Daoy (cell line): ENCODE data around the gene H2AZ2. TPM values are rescaled to one million over a fixed set of nuclear protein-coding genes. Genes with fewer than 3 reads are reported as not detected.
"Not testable (repeated sequence)": the region's sequence is repeated elsewhere in the genome, so short reads cannot be mapped to it uniquely, and the experiment has no call there.

Source experiments
- DNase-seq: peaks from one replicate; pipeline ENCODE4 v3.0.0-alpha.2; 2015; ENCODE audit warnings: low read depth
- total RNA-seq: library from RNA; depleted of rRNA; stranded (reverse); fragments of >200 nt; shearing (Covaris generic); gene quantifications from 2 replicates; pipeline ENCODE4 v1.2.3, GENCODE V29; 2014

The H2AZ2 gene
- total RNA-seq, 1 experiment from 2014 or later: 679 TPM

DNA sequence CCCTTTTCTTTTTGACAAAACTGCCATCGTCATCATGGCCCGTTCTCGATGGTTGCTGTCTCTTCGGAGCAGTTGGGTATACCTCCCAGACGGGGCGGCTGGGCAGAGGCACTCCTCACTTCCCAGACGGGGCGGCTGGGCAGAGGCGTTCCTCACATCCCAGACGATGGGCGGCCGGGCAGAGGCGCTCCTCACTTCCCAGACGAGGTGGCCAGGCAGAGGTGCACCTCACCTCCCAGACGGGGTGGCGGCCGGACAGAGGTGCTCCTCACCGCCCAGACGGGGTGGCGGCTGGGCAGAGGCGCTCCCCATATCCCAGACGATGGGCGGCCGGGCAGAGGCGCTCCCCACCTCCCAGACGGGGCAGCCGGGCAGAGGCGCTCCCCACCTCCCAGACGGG is 22.9 kb upstream of the H2AZ2 start:
- not testable (repeated sequence) for DNase-seq

DNA sequence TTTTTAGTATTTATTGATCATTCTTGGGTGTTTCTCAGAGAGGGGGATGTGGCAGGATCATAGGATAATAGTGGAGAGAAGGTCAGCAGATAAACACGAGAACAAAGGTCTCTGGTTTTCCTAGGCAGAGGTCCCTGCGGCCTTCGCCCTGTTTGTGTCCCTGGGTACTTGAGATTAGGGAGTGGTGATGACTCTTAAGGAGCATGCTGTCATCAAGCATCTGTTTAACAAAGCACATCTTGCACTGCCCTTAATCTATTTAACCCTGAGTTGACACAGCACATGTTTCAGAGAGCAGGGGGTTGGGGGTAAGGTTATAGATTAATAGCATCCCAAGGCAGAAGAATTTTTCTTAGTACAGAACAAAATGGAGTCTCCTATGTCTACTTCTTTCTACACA is 22.4 kb upstream of the H2AZ2 start:
- not testable (repeated sequence) for DNase-seq

DNA sequence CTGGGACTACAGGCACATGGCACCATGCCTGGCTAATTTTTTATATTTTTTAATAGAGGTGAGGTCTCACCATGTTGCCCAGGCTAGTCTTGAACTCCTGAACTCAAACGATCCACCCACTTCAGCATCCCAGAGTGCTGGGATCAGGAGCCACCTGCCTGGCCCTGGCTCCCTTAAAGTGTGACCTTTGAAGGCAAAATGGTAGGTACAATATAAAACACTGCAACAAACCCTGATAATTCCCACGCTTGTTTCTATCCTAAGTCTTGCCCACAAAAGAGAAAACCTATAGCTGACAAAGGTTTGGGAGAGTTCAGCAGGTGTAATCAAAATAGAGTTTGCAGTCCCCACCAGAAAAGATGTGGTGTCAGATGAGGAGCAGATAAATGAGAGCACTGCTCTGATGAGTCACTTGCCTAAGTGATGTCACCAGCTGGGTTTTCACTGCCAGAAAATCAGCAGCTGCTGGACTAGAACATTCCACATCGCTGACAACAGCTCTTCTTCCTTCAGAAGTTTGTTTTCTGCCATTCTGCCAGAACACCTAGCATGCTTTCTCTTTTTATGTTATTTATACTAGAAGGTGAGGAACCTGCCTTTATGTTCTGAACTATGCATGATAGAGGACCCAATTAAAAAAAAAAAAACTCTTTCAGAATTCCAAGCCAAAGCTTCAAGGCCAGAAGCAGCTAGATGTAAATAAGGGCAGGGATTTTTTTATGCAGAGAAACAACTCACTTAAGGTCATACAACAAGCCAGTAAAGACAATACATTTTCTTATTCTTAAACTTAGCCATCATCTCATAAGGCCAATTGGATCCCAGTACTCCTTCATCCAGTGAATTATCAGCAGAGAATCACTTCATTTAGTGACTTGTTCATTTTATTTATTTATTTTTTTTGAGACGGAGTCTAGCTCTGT is 19.4 kb upstream of the H2AZ2 start:
- DNase-seq: peak; percentile 94

DNA sequence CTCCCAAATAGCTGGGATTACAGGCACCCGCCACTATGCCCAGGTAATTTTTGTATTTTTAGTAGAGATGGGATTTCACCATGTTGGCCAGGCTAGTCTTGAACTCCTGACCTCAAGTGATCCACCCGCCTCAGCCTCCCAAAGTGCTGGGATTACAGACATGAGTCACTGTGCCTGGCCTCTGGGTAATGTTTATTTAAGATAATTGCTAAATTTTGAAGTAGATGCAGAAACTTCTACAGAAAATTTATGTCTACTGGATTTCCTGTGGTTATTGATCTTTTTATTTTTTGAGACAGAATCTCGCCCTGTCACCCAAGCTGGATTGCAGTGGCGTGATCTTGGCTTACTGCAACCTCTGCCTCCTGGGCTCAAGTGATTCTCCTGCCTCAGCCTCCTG is 14.1 kb upstream of the H2AZ2 start:
- peak; percentile 45 for DNase-seq

DNA sequence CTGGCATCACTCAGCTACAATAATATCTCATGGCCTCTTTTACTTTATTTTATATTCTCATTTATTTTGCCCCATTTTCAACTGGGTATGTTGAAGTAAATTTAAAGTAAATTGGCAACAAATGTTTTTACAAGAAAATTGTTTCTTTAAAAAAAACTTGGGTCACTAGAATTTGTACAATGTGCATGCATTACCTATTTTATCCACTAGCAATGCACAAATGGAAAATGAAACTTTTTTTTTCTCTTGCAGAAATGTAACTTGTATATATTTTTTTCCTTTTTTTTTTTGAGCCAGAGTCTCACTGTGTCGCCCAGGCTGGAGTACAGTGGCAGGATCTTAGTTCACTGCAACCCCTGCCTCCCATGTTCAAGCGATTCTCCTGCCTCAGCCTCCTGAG is 10.3 kb upstream of the H2AZ2 start:
- no peak for DNase-seq

DNA sequence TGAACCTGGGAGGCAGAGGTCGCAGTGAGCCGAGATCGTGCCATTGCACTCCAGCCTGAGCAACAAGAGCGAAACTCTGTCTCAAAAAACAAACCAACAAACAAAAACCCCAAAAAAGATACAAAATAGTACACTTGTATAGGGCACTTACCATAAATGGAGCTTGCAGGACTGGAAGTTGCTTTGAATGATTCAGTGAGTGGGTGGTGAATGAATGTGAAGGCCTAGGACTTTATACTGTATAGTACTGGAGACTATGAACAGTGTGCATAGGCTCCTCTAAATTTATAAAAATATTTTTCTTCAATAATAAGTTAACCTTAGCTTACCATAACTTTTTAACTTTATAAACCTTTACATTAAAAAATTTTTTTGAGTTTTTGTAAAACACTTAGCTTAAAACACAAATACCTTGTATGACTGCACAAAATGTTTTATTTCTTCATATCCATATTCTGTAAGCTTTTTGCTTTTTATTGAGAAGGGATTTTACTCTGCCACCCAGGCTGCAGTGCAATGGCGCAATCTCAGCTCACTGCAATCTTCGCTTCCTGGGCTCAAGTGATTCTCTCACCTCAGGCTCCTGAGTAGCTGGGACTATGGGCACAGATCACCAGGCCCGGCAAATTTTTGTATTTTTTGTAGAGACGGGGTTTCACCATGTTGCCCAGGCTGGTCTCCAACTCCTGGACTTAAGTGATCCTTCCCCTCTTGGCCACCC is 6.9 kb upstream of the H2AZ2 start:
- DNase-seq: no peak

DNA sequence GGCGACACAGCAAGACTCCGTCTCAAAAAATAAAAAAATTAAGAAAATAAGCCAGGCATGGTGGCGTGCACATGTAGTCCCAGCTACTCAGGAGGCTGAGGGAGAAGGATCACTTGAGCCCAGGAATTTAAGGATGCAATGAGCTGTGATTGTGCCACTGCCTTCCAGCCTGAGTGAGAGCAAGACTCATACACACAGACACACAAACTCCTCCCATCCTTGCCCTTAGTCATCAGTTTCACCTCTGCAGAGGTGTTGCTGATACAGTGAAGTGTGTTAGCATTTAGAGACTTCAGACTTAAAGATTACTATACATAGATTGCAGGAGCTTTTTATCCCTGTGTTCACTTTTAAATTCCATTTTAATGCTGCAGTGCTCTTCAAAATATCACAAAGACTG is 5.5 kb upstream of the H2AZ2 start:
- DNase-seq: peak; percentile 36

DNA sequence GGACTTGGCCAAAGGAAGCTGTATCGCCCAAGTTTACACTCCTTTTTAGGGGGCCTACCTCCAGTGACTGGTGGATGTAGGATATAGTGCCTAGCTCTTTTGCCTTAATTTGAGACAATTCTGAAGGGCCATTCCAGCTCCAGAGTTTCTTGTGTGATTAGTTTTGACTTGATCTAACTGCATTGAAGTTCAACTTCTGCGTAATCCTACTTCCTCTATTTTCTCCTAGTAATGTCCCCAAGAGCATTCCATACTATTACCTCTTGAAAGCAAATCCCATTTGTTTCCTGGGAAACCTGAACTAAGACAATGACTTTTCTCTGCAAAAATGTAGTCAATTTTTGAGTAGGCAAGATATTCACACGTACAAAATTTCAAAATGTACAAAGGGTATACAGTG is 4.7 kb upstream of the H2AZ2 start:
- DNase-seq: no peak

DNA sequence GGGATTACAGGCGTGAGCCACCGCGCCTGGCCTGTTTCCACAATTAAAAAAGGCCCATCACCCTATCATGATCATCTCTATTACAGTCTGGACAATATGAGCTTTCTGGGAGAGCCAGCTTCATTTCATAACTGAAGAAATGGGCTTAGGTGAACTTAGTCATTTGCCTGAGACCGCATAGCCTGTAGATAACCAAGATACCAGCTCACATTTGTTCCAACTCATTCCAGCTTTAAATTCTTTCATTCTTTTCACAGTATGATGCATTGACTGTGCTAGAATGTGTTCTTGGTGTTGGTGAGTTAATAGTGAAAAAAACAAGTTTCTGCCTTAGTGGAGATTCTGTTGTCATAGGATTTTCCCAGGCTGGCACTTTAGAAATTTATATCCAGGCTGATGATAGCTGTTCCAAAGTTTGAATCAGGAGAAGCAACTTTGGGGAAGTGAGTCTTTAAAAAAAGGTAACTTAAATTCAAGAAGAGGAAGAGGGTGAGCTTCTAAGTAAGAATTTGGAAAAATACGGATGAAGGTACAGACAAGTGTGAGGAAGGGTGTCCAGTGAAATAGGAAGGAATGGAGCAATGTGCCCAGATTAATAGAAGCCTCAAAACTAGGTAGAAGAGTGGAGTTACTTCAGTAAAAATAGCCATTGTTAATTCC is 2.1 kb upstream of the H2AZ2 start:
- peak; percentile 49 for DNase-seq

DNA sequence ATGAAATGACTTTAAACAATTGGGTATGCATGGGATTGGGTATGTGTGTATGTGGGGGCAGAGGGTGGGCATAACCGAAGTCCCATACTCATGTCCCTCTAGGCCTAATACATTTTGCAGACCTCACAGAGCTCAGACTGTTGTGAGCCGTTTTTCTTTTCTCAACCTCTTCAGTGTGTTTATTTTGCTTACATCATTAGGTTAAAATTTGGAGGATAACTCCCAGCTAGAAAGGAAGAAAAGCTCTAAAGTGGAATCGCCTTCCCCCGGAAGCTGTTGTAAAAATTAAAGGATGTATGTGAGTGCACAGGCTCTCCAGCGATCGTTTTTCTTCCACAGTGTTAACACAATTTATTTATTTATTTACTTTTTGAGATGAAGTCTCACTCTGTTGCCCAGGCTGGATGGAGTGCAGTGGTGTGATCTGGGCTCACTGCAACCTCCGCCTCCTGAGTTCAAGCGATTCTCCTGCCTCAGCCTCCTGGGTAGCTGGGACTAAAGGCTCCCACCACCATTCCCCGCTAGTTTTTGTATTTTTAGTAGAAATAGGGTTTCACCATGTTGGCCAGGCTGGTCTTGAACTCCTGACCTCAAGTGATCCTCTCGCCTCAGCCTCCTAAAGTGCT is 1.5 kb upstream of the H2AZ2 start:
- DNase-seq: no peak

DNA sequence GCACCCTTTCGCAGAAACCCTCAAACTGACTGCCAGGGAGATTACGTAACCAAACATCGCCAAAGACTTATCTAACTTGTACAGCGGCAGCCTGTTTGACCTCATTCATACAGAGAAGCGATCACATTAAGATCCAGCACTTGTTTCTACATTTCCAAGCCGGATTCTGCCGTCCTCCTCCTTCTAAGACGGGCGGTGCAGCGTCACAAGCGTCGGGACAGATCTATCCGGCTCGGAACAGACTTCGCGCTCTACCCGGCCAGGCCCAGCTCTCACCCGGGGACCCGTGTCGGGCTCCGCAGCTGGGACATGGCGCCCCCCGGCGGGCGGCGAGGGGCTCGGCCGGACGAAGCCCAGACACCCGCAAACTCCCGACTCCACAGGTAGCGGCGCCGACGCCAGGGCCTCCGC is 373 bp downstream of the H2AZ2 start:
- peak; percentile 95 for DNase-seq

DNA sequence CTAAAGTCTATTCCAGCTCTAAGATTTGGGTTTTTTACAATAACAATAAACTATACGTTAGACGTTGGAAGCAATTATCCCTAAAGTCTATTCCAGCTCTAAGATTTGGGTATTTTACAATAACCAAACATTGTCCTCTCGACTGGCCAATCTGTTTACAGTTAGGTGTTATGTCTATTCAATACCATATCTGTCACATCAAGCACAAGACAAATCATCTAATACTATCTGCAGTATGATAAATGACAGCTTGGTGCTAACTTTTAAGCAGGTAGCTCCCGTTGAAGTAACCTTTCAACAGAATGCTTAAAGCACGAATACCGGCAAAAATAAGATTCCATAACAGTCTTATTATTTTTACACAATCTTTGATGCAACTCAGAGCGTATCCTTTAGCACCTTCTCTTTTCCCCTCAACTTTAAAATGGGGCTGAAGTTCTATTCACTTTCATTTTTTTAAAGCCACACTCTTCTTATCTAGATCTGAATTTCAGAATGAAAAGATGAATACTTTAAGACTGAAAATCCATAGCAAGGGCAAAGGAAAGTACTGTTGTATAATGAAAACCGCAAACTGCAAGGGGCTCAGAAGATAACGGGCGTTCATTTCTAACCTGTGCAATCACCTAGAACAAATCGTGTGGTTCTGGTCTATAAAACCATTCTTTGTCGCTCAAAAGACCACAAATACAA is 925 bp downstream of the H2AZ2 start:
- DNase-seq: no peak

DNA sequence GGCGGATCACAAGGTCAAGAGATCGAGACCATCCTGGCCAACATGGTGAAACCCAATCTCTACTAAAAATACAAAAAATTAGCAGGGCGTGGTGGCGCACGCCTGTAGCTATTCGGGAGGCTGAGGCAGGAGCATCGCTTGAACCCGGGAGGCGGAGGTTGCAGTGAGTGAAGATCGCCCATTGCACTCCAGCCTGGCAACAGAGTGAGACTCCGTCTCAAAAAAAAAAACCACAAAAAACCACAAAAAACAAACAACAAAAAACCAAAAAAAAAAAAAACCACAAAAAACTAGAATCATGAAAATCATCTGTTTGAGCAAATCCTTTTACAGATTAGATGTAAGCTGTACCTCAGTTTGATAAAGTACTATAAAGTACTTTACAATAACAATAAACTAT is 1.5 kb downstream of the H2AZ2 start:
- DNase-seq: not testable (repeated sequence)

DNA sequence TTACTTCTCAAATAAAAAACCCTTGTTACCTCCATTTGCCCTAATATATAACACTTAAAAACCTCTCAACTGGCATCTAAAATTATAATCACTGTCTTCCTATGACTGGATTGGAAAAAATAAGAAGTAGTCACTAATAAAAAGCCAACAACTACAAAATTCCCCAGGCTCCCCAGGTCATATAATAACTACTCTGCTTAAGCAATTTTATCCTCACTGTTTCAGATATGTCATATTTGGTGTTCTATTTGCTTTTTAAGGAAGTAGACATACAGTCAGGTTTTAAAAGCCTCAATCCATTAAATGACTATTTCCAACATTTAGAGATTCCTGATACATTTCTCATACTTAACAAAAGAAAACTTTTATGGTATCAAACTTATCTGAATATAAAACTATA is 2.4 kb downstream of the H2AZ2 start:
- no peak for DNase-seq

DNA sequence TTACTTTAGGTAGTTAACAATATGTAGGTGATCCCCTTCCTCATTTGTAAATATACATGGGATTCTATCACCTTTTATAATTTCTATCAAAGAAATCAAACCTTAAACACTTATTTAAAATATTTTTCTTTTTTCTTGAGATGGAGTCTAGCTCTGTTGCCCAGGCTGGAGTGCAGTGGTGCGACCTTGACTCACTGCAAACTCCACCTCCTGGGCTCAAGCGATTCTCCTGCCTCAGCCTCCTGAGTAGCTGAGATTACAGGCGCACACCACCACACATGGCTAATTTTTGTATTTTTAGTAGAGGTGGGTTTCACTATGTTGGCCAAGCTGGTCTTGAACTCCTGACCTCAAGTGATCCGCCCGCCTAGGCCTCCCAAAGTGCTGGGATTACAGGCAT is 4.4 kb downstream of the H2AZ2 start:
- not testable (repeated sequence) for DNase-seq

DNA sequence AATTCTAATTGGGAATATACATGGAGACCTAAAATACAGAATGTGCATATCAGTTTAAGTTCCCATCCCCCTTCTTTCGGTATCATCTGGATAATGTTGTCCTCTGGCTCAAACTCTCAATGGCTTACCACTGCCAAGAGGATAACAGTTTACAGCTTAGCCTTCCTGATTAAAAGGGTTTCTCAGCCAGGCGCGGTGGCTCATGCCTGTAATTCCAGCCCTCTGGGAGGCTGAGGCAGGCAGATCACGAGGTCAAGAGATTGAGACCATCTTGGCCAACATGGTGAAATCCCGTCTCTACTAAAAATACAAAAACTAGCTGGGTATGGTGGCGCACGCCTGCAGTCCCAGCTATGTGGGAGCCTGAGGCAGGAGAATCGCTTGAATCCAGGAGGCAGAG is 5.2 kb downstream of the H2AZ2 start:
- DNase-seq: not testable (repeated sequence)

DNA sequence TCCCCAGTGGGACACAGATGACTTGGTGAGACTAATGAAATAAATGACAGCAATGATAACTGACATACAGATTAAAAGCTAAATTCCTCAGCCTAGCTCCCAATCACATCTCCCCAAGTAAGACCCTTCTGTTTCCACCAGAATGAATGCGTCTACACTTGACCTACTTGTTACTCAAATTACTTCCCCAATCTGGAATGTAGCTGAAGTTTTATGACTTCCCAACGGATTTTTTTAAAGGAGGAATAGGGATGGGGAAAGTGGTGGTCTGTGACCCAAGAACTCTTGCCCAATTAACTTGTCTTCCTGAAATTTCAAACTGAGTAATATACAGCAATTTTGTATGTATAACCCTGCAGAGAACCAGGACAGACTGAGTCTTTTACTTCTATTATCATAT is 9.1 kb downstream of the H2AZ2 start:
- DNase-seq: no peak

DNA sequence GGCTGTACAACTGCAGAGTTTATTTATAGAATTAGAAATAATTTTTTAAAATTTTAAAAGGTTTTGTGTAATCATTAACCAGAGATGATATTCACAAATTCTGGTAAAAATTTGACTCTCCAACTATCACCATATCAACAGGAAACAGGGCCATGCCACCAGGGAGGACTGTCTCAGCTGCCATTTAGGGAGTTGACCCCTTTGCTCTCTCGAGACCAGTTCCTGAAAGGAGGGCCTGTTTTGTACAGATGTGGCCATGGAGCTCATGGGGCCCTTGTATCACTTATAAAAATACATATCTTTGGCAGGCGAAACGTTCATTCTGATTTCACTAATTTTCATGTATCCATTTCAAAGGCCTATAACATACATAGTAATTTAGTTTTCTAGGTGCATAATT is 20.3 kb downstream of the H2AZ2 start:
- DNase-seq: no peak

DNA sequence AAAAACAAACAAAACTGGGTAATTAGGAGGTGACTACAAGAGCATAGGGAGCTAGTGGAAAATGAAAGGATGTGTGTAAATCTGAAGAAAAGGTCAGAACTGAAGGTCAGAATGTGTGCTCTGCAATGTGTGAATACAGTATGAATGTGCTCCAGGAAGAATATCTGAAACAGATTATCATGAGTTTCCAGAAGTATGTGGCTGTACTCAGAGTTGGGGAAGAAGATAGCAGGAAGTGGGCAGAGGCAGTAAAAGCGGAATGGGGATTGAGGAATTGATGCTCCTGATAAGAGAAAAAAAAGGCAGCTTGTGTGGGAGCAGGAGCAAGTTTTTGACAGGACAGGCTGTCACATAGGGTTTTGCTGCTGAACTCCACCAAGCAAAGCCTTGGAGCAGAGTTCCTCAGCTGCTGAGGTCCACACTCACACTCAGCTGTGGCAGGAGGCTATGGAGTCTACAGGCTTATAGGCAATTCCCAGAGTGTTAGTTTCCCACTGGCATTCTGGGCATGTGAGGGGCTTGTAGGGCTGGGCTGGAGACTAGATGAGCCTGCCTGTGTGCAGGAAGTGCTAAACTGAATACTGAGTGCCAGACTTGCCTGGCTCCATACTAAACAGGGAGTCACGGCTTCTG is 22.9 kb downstream of the H2AZ2 start:
- DNase-seq: no peak

DNA sequence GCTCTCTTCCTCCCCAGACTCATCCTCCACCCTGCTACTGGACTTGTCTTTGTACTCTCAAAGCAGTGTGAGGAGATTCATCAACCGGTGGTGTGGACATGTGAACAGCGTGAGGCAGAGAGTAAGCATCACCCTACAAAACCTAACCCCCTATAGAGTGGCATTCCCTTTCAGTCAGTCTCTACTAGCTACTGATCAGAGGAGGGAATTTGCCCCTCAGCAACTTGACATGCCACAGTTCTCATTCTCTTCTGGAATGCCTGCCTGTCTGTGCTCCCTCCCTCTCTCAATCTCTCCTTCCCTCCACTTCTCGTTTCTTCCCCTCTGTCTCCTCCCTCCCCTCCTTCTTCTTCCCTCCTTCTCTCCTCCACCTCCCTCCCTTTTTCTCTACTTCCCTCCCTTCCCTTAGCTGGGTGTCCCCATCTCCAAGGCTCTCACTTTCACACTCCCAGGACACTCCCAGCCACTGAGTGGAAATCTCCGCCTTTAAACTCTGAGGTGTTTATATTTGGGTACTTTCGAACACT is 24.6 kb downstream of the H2AZ2 start:
- DNase-seq: no peak

DNA sequence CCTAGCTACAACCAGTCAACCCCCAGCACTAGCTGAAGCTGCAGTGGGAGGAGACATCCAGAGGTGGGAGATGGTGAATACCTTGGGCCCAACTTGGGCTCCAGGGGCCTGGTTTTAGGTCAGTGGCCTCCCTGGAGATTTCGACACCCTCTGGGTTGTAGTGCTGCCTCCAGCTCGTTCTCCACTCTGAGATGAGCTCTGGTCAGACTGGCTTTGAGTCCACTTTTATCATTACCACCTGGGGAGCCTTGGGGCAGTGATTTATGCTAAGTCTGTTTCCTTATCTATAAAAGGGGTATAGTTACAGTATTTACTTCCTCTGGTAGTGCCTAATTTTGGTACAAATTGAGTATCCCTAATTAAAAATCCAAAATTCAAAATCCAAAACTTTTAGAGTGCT is 28.6 kb downstream of the H2AZ2 start:
- no peak for DNase-seq
